ENCODE measurements around the gene IMMP2L.
"Not testable (repeated sequence)": the region's sequence is repeated elsewhere in the genome, so short reads cannot be mapped to it uniquely, and the experiment has no call there.

IMMP2L gene

GRCh38 chr7:110754649-110755048 is 807.6 kb downstream of the IMMP2L start:
- no peak for DNase-seq (ENCODE audit: low read depth, low spot score)

- DNase-seq (ENCODE audit: low read depth, low spot score): no peak
Measured at GRCh38 chr7:110750931-110751605, 811.2 kb downstream of the IMMP2L start.

GRCh38 chr7:110733221-110733620 is 829.1 kb downstream of the IMMP2L start:
- no peak for DNase-seq (ENCODE audit: low read depth, low spot score)

GRCh38 chr7:110724811-110725210 is 837.5 kb downstream of the IMMP2L start:
- DNase-seq (ENCODE audit: low read depth, low spot score): no peak

GRCh38 chr7:110721395-110721794 is 840.9 kb downstream of the IMMP2L start:
- no peak for DNase-seq (ENCODE audit: low read depth, low spot score)

GRCh38 chr7:110720626-110721025 is 841.7 kb downstream of the IMMP2L start:
- DNase-seq (ENCODE audit: low read depth, low spot score): no peak

GRCh38 chr7:110719741-110720140 is 842.6 kb downstream of the IMMP2L start:
- no peak for DNase-seq (ENCODE audit: low read depth, low spot score)

GRCh38 chr7:110718503-110719205 is 843.6 kb downstream of the IMMP2L start:
- DNase-seq (ENCODE audit: low read depth, low spot score): no peak

- no peak for DNase-seq (ENCODE audit: low read depth, low spot score)
Measured at GRCh38 chr7:110704225-110704624, 858.1 kb downstream of the IMMP2L start.

GRCh38 chr7:110698576-110698975 is 863.7 kb downstream of the IMMP2L start:
- DNase-seq (ENCODE audit: low read depth, low spot score): no peak

GRCh38 chr7:110693344-110693743 is 868.9 kb downstream of the IMMP2L start:
- DNase-seq (ENCODE audit: low read depth, low spot score): no peak

- DNase-seq (ENCODE audit: low read depth, low spot score): no peak
Measured at GRCh38 chr7:110688908-110689307, 873.4 kb downstream of the IMMP2L start.

GRCh38 chr7:110685899-110686298 is 876.4 kb downstream of the IMMP2L start:
- peak; percentile 4 for DNase-seq (ENCODE audit: low read depth, low spot score)

- no peak for DNase-seq (ENCODE audit: low read depth, low spot score)
Measured at GRCh38 chr7:110681941-110682340, 880.4 kb downstream of the IMMP2L start.

GRCh38 chr7:110677405-110677804 is 884.9 kb downstream of the IMMP2L start:
- peak; percentile 16 for DNase-seq (ENCODE audit: low read depth, low spot score)

GRCh38 chr7:110676785-110677184 is 885.5 kb downstream of the IMMP2L start:
- DNase-seq (ENCODE audit: low read depth, low spot score): no peak

GRCh38 chr7:110675383-110676103 is 886.7 kb downstream of the IMMP2L start:
- no peak for DNase-seq (ENCODE audit: low read depth, low spot score)

- no peak for DNase-seq (ENCODE audit: low read depth, low spot score)
Measured at GRCh38 chr7:110673148-110673547, 889.1 kb downstream of the IMMP2L start.

GRCh38 chr7:110669410-110669809 is 892.9 kb downstream of the IMMP2L start:
- no peak for DNase-seq (ENCODE audit: low read depth, low spot score)

- no peak for DNase-seq (ENCODE audit: low read depth, low spot score)
Measured at GRCh38 chr7:110664803-110665202, 897.5 kb downstream of the IMMP2L start.

GRCh38 chr7:110660637-110661036 is 901.7 kb downstream of the IMMP2L start:
- not testable (repeated sequence) for DNase-seq (ENCODE audit: low read depth, low spot score)

GRCh38 chr7:110650328-110650727 is 912.0 kb downstream of the IMMP2L start:
- no peak for DNase-seq (ENCODE audit: low read depth, low spot score)

GRCh38 chr7:110647266-110647665 is 915.0 kb downstream of the IMMP2L start:
- no peak for DNase-seq (ENCODE audit: low read depth, low spot score)

Measured in astrocyte of the hippocampus (primary cell).